Measurements from ENCODE around the gene KIF4A.
A peak's percentile ranks its signal among the peaks of the same experiment; 100 is the strongest.

Gene KIF4A

GRCh38 chrX:70437921-70438665 lies 148.2 kb downstream of the KIF4A start:
- TF ChIP-seq, protein P1, sequence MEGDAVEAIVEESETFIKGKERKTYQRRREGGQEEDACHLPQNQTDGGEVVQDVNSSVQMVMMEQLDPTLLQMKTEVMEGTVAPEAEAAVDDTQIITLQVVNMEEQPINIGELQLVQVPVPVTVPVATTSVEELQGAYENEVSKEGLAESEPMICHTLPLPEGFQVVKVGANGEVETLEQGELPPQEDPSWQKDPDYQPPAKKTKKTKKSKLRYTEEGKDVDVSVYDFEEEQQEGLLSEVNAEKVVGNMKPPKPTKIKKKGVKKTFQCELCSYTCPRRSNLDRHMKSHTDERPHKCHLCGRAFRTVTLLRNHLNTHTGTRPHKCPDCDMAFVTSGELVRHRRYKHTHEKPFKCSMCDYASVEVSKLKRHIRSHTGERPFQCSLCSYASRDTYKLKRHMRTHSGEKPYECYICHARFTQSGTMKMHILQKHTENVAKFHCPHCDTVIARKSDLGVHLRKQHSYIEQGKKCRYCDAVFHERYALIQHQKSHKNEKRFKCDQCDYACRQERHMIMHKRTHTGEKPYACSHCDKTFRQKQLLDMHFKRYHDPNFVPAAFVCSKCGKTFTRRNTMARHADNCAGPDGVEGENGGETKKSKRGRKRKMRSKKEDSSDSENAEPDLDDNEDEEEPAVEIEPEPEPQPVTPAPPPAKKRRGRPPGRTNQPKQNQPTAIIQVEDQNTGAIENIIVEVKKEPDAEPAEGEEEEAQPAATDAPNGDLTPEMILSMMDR (IDR thresholded peaks at IDR 0.05; ENCODE audit: insufficient read depth, low read depth, low read length, missing control alignments), result no peak
- DNase-seq (ENCODE audit: low read depth), result no peak
- H3K4me3 ChIP-seq (ENCODE audit: low read depth, low read length), result no peak overlapping the region

DNA sequence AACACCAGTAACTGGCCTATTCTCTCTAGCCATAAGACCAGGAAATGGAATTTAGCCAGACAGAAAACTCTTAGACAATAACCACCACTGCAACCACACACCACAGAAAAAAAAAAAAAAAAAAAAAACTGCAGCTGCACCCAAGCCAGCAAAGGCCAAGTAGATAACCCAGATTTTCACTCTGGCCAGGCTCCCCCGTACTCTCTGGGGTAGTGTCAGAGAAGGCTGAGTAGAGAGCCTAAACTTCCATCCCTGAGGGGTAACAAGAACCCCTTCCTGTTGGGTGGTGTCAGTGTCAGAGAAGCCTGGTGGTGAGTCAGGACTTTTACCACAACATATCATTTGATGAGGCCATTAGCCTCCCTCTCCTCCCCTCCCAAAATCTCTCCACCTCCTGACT lies 149.1 kb downstream of the KIF4A start:
- TF ChIP-seq, protein P1 (IDR thresholded peaks at IDR 0.05; ENCODE audit: insufficient read depth, low read depth, low read length, missing control alignments), result no peak
- no peak overlapping the region for H3K4me3 ChIP-seq (ENCODE audit: low read depth, low read length)
- DNase-seq (ENCODE audit: low read depth), result peak; percentile 49

DNA sequence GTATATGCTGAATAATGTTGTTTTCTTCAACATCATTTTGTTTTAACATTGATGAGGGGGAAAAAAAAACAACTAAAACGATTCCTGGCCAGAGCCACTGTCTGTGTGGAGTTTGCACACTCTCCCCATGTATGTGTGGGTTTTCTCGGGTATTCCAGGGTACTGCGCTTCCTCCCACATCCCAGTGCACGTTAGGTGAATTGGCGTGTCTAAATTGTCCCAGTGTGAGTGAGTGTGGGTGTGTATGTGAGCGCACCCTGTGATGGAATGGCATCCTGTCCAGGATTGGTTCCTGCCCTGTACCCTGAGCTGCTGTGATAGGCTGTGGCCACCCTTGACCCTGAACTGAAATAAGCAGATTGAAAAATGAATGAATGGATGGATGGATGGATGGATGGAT lies 152.3 kb downstream of the KIF4A start:
- no peak for DNase-seq (ENCODE audit: low read depth)
- no peak overlapping the region for H3K4me3 ChIP-seq (ENCODE audit: low read depth, low read length)
- TF ChIP-seq, protein P1 (IDR thresholded peaks at IDR 0.05; ENCODE audit: insufficient read depth, low read depth, low read length, missing control alignments), result no peak

- DNase-seq (ENCODE audit: low read depth), result no peak
- TF ChIP-seq, protein P1 (IDR thresholded peaks at IDR 0.05; ENCODE audit: insufficient read depth, low read depth, low read length, missing control alignments), result no peak
- no peak within 1 kb of the TSS for H3K4me3 ChIP-seq (ENCODE audit: low read depth, low read length)
These were observed 154.5 kb downstream of the KIF4A start, which contains the start of gene DLG3 for GRCh38 chrX:70444326-70444945. TSS of gene DLG3 (plus strand) at chrX:70444835. CDS start at chrX:70445202, 367 bp downstream.

- TF ChIP-seq, protein P1 (IDR thresholded peaks at IDR 0.05; ENCODE audit: insufficient read depth, low read depth, low read length, missing control alignments), result no peak
- DNase-seq (ENCODE audit: low read depth), result no peak
- H3K4me3 ChIP-seq (ENCODE audit: low read depth, low read length), result no peak overlapping the region
These were observed 155.2 kb downstream of the KIF4A start for GRCh38 chrX:70444946-70445656.

DNA sequence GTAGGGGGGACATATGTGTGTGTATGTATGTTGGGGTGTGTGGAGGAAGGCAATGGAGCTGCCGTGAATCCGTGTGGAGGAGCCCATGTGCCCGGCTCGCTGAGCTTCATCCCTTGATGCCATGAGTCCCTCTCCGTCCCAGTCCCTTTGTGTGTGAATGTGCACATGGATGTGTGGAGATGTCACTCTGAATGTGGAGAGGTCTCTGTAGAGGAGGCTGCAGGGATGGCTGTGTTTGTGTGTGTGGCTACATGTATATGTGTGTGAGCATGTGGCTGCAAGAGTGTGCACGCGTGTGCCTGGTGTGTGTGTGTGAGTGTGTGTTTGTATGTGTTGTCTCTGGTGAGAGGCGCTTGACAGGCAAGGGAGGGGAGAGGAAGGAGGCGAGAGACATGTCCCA lies 156.0 kb downstream of the KIF4A start:
- no peak overlapping the region for H3K4me3 ChIP-seq (ENCODE audit: low read depth, low read length)
- TF ChIP-seq, protein P1 (IDR thresholded peaks at IDR 0.05; ENCODE audit: insufficient read depth, low read depth, low read length, missing control alignments), result no peak
- no peak for DNase-seq (ENCODE audit: low read depth)

Measured in GM12865 (cell line).